HepG2 (cell line): Measurements from ENCODE around the gene CYB5R3. TPM values are rescaled to one million over a fixed set of nuclear protein-coding genes. Genes with fewer than 3 reads are reported as not detected.

ENCODE experiments used
- AKAP8 ChIP-seq: sonication (generic); formaldehyde crosslinking; IDR thresholded peaks from 2 replicates; pipeline ENCODE4 v1.5.1; 2020; ENCODE audit warnings: mild to moderate bottlenecking, missing genetic modification reagents
- CBX1 ChIP-seq: IDR thresholded peaks from one replicate; pipeline ENCODE4 v1.6.1; 2016; ENCODE audit warnings: antibody characterized with exemption, low read depth
- CBX5 ChIP-seq: sonication (generic); formaldehyde crosslinking; IDR thresholded peaks from 2 replicates; pipeline ENCODE4 v1.4.0; 2020; ENCODE audit warnings: missing genetic modification reagents, borderline replicate concordance
- HNRNPK ChIP-seq: fragments of 200-400 bp; formaldehyde crosslinking; IDR thresholded peaks from 2 replicates; pipeline ENCODE4 v1.6.1; 2018; ENCODE audit warnings: low read length, low read depth, moderate library complexity, mild to moderate bottlenecking; ENCODE audit not compliant: poor library complexity, severe bottlenecking
- HOXD1 ChIP-seq: sonication (generic); formaldehyde crosslinking; IDR thresholded peaks from 2 replicates; pipeline ENCODE4 v1.5.0; 2020; ENCODE audit warnings: missing genetic modification reagents
- PTBP1 ChIP-seq: fragments of 200-400 bp; formaldehyde crosslinking; IDR thresholded peaks from 2 replicates; pipeline ENCODE4 v1.6.1; 2018; ENCODE audit warnings: low read length, low read depth; ENCODE audit not compliant: poor library complexity, severe bottlenecking
- RORA ChIP-seq: sonication (generic); formaldehyde crosslinking; IDR thresholded peaks from 2 replicates; pipeline ENCODE4 v1.5.0; 2020; ENCODE audit warnings: mild to moderate bottlenecking, missing genetic modification reagents, moderate library complexity
- SP140L ChIP-seq: sonication (generic); formaldehyde crosslinking; IDR thresholded peaks from 2 replicates; pipeline ENCODE4 v1.4.0; 2020; ENCODE audit warnings: missing genetic modification reagents, borderline replicate concordance
- SRSF9 ChIP-seq: fragments of 200-400 bp; formaldehyde crosslinking; IDR thresholded peaks from 2 replicates; pipeline ENCODE4 v1.6.1; 2018; ENCODE audit warnings: borderline replicate concordance, mild to moderate bottlenecking, low read depth, low read length; ENCODE audit not compliant: insufficient read depth, poor library complexity, severe bottlenecking
- ZBTB38 ChIP-seq: sonication (generic); formaldehyde crosslinking; IDR thresholded peaks from 2 replicates; pipeline ENCODE4 v1.5.1; 2020; ENCODE audit warnings: mild to moderate bottlenecking, missing genetic modification reagents
- ZNF17 ChIP-seq: sonication (generic); formaldehyde crosslinking; IDR thresholded peaks from 2 replicates; pipeline ENCODE4 v1.5.0; 2020; ENCODE audit warnings: mild to moderate bottlenecking, missing genetic modification reagents
- ZNF30 ChIP-seq: sonication (generic); formaldehyde crosslinking; IDR thresholded peaks from 2 replicates; pipeline ENCODE4 v1.5.0; 2020; ENCODE audit warnings: mild to moderate bottlenecking, missing genetic modification reagents
- ZNF609 ChIP-seq: sonication (generic); formaldehyde crosslinking; IDR thresholded peaks from 2 replicates; pipeline ENCODE4 v1.4.0; 2020; ENCODE audit warnings: mild to moderate bottlenecking, missing genetic modification reagents, borderline replicate concordance
- ZNF746 ChIP-seq: sonication (generic); formaldehyde crosslinking; IDR thresholded peaks from 2 replicates; pipeline ENCODE4 v1.8.0; 2022; ENCODE audit warnings: mild to moderate bottlenecking, missing genetic modification reagents
- ZNF749 ChIP-seq: sonication (generic); formaldehyde crosslinking; IDR thresholded peaks from 2 replicates; pipeline ENCODE4 v1.8.0; 2022; ENCODE audit warnings: mild to moderate bottlenecking, missing genetic modification reagents, moderate library complexity, borderline replicate concordance
- polyA plus RNA-seq, 8 experiments: library from polyadenylated mRNA; depleted of rRNA in 3 of 8; stranded (reverse) in 7 of 8; unstranded in 1 of 8; fragments of >200 nt; fragmentation: Illumina TruSeq in 4 of 8; extraction: Trizol in 4 of 8; gene quantifications; 2 replicates each; pipeline versions ENCODE4 v1.2.1 to v1.2.3, GENCODE V29; 2011 to 2016; ENCODE audit warnings: low read depth in 4 of 8, missing spikeins in 1 of 8, mixed read lengths in 1 of 8; ENCODE audit not compliant: insufficient read depth in 1 of 8
- total RNA-seq, 5 experiments: library from RNA; depleted of rRNA; stranded (reverse); fragments of >200 nt; fragmentation: Illumina TruSeq; extraction: Trizol; gene quantifications; 2 replicates each; pipeline ENCODE4 v1.2.3, GENCODE V29; 2016; ENCODE audit warnings: low read depth in 1 of 5
- TF ChIP-seq, protein P1 (sequence below): sonication (generic); formaldehyde crosslinking; IDR thresholded peaks from 2 replicates; pipeline ENCODE4 v1.4.0; 2020; ENCODE audit warnings: mild to moderate bottlenecking, missing genetic modification reagents
- TF ChIP-seq, protein P2 (sequence below): sonication (generic); formaldehyde crosslinking; IDR thresholded peaks from 2 replicates; pipeline ENCODE4 v1.4.0; 2020; ENCODE audit warnings: missing genetic modification reagents
- TF ChIP-seq, protein P3 (sequence below): sonication (generic); formaldehyde crosslinking; IDR thresholded peaks from 2 replicates; pipeline ENCODE4 v1.4.0; 2020; ENCODE audit warnings: missing genetic modification reagents
- TF ChIP-seq, protein P4 (sequence below): sonication (generic); formaldehyde crosslinking; IDR thresholded peaks from 2 replicates; pipeline ENCODE4 v1.8.1; 2023; ENCODE audit warnings: missing genetic modification reagents, mild to moderate bottlenecking, borderline replicate concordance

The CYB5R3 gene
- total and polyA plus RNA-seq, 2 of the 13 experiments (the other 11 are each of a cell fraction or from before 2014, with no cell fraction given) = 32.4 to 305 TPM

- TF ChIP-seq CBX1 = no peak
- no peak for TF ChIP-seq SRSF9
- TF ChIP-seq RORA (CRISPR knock-in tag) = no peak
- peak; percentile 93 for TF ChIP-seq ZBTB38 (CRISPR knock-in tag)
- no peak for TF ChIP-seq SP140L (CRISPR knock-in tag)
- no peak for TF ChIP-seq ZNF746 (CRISPR knock-in tag)
- peak; percentile 16; the same call in 1 of the 2 replicates for TF ChIP-seq ZNF609 (CRISPR knock-in tag)
- TF ChIP-seq AKAP8 (CRISPR knock-in tag) = peak; percentile 79
- TF ChIP-seq ZNF30 (CRISPR knock-in tag) = no peak
- TF ChIP-seq HNRNPK = no peak
- TF ChIP-seq ZNF17 (CRISPR knock-in tag) = no peak
- TF ChIP-seq HOXD1 (CRISPR knock-in tag) = no peak
- no peak for TF ChIP-seq PTBP1
- TF ChIP-seq, protein P1, sequence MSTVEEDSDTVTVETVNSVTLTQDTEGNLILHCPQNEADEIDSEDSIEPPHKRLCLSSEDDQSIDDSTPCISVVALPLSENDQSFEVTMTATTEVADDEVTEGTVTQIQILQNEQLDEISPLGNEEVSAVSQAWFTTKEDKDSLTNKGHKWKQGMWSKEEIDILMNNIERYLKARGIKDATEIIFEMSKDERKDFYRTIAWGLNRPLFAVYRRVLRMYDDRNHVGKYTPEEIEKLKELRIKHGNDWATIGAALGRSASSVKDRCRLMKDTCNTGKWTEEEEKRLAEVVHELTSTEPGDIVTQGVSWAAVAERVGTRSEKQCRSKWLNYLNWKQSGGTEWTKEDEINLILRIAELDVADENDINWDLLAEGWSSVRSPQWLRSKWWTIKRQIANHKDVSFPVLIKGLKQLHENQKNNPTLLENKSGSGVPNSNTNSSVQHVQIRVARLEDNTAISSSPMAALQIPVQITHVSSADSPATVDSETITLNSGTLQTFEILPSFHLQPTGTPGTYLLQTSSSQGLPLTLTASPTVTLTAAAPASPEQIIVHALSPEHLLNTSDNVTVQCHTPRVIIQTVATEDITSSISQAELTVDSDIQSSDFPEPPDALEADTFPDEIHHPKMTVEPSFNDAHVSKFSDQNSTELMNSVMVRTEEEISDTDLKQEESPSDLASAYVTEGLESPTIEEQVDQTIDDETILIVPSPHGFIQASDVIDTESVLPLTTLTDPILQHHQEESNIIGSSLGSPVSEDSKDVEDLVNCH (CRISPR knock-in tag) = no peak
- TF ChIP-seq, protein P2, sequence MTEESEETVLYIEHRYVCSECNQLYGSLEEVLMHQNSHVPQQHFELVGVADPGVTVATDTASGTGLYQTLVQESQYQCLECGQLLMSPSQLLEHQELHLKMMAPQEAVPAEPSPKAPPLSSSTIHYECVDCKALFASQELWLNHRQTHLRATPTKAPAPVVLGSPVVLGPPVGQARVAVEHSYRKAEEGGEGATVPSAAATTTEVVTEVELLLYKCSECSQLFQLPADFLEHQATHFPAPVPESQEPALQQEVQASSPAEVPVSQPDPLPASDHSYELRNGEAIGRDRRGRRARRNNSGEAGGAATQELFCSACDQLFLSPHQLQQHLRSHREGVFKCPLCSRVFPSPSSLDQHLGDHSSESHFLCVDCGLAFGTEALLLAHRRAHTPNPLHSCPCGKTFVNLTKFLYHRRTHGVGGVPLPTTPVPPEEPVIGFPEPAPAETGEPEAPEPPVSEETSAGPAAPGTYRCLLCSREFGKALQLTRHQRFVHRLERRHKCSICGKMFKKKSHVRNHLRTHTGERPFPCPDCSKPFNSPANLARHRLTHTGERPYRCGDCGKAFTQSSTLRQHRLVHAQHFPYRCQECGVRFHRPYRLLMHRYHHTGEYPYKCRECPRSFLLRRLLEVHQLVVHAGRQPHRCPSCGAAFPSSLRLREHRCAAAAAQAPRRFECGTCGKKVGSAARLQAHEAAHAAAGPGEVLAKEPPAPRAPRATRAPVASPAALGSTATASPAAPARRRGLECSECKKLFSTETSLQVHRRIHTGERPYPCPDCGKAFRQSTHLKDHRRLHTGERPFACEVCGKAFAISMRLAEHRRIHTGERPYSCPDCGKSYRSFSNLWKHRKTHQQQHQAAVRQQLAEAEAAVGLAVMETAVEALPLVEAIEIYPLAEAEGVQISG (CRISPR knock-in tag) = peak; percentile 35; the same call in 1 of the 2 replicates
- TF ChIP-seq, protein P3, sequence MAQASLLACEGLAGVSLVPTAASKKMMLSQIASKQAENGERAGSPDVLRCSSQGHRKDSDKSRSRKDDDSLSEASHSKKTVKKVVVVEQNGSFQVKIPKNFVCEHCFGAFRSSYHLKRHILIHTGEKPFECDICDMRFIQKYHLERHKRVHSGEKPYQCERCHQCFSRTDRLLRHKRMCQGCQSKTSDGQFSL = peak; percentile 32; the same call in 1 of the 2 replicates
- TF ChIP-seq, protein P4, sequence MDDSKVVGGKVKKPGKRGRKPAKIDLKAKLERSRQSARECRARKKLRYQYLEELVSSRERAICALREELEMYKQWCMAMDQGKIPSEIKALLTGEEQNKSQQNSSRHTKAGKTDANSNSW (CRISPR knock-in tag) = no peak
- no peak for TF ChIP-seq ZNF749 (CRISPR knock-in tag)
- TF ChIP-seq CBX5 (CRISPR knock-in tag) = 0 out of 2 replicates have a peak, but pooled peaks have one; percentile 24
These were observed 27.6 kb downstream of the CYB5R3 start (continued) for GRCh38 chr22:42621505-42622002.
